SK-N-MC (cell line): ENCODE measurements around the gene ABCC2.
"Not testable (repeated sequence)": the region's sequence is repeated elsewhere in the genome, so short reads cannot be mapped to it uniquely, and the experiment has no call there.

Experiments
- DNase-seq: peaks from one replicate; pipeline ENCODE4 v3.0.0-alpha.2; 2011; ENCODE audit warnings: low read depth, low spot score
- H3K27ac ChIP-seq: fragments of 200-600 bp; sonication (generic); 2 replicates; pipeline ENCODE4 v1.5.1; 2016; ENCODE audit warnings: mixed run types
- H3K36me3 ChIP-seq: fragments of 200-600 bp; sonication (generic); 2 replicates; pipeline ENCODE4 v1.6.1; 2017; ENCODE audit warnings: antibody characterized with exemption, low read length, mixed read lengths; ENCODE audit not compliant: insufficient read depth
- H3K4me3 ChIP-seq: fragments of 200-600 bp; sonication (generic); 2 replicates; pipeline ENCODE4 v1.5.1; 2016
- H3K9ac ChIP-seq: fragments of 200-600 bp; sonication (generic); 2 replicates; pipeline ENCODE4 v1.8.0; 2017; ENCODE audit warnings: mixed run types, mixed read lengths; ENCODE audit not compliant: insufficient read length
- H3K9me3 ChIP-seq: fragments of 200-600 bp; sonication (generic); 2 replicates; pipeline ENCODE4 v1.6.1; 2017; ENCODE audit warnings: low read depth, mild to moderate bottlenecking, antibody characterized with exemption, low read length, moderate library complexity, mixed read lengths
- EZH2 ChIP-seq: fragments of 200-600 bp; sonication (generic); IDR thresholded peaks from one replicate; pipeline ENCODE4 v1.6.1; 2017; ENCODE audit warnings: antibody characterized with exemption
- FOXP2 ChIP-seq: optimal IDR thresholded peaks from 2 replicates; pipeline ENCODE3; 2011; ENCODE audit warnings: mild to moderate bottlenecking, moderate library complexity; ENCODE audit not compliant: insufficient read depth; ENCODE audit errors: extremely low read length, control extremely low read depth
- POLR2AphosphoS5 ChIP-seq: IDR thresholded peaks from 2 replicates; pipeline ENCODE4 v1.6.1; 2012; ENCODE audit warnings: mild to moderate bottlenecking, low read depth, low read length, borderline replicate concordance

ABCC2 gene

GRCh38 chr10:99850767-99851340 is 68.4 kb downstream of the ABCC2 start:
- no peaks in the 10 kb centered on the region for H3K36me3 ChIP-seq
- no peak for TF ChIP-seq POLR2AphosphoS5
- TF ChIP-seq FOXP2, result no peak
- no peak for TF ChIP-seq EZH2
- H3K9me3 ChIP-seq, result no peaks in the 10 kb centered on the region
- H3K4me3 ChIP-seq, result no peak overlapping the region
- no peak for DNase-seq
- no peak overlapping the region for H3K9ac ChIP-seq
- no peak overlapping the region for H3K27ac ChIP-seq

GRCh38 chr10:99851825-99852224 is 69.4 kb downstream of the ABCC2 start:
- no peak for TF ChIP-seq POLR2AphosphoS5
- DNase-seq, result no peak
- H3K9me3 ChIP-seq, result no peaks in the 10 kb centered on the region
- no peaks in the 10 kb centered on the region for H3K36me3 ChIP-seq
- H3K4me3 ChIP-seq, result no peak overlapping the region
- H3K9ac ChIP-seq, result no peak overlapping the region
- H3K27ac ChIP-seq, result no peak overlapping the region

- Histone ChIP-seq H3K4me3 (no peak overlapping the region), H3K9me3 (no peaks in the 10 kb centered on the region), H3K27ac (no peak overlapping the region), H3K9ac (no peak overlapping the region), H3K36me3 (no peaks in the 10 kb centered on the region)
- DNase-seq, result no peak
- TF ChIP-seq FOXP2 (no peak), EZH2 (no peak), POLR2AphosphoS5 (no peak)
Measured at GRCh38 chr10:99852481-99853213, 70.2 kb downstream of the ABCC2 start.

- H3K9me3 ChIP-seq, result no peaks in the 10 kb centered on the region
- DNase-seq, result no peak
- no peak overlapping the region for H3K9ac ChIP-seq
- H3K36me3 ChIP-seq, result no peaks in the 10 kb centered on the region
- TF ChIP-seq EZH2, result no peak
- TF ChIP-seq POLR2AphosphoS5, result no peak
- TF ChIP-seq FOXP2, result no peak
- H3K27ac ChIP-seq, result no peak overlapping the region
- no peak overlapping the region for H3K4me3 ChIP-seq
Measured at GRCh38 chr10:99853655-99854054, 71.2 kb downstream of the ABCC2 start.

GRCh38 chr10:99854860-99855259 is 72.4 kb downstream of the ABCC2 start:
- Histone ChIP-seq H3K27ac (no peak overlapping the region), H3K9ac (no peak overlapping the region), H3K9me3 (no peaks in the 10 kb centered on the region), H3K36me3 (no peaks in the 10 kb centered on the region), H3K4me3 (no peak overlapping the region)
- TF ChIP-seq FOXP2 (no peak), POLR2AphosphoS5 (no peak), EZH2 (no peak)
- no peak for DNase-seq

GRCh38 chr10:99855479-99856071 is 73.1 kb downstream of the ABCC2 start:
- H3K4me3 ChIP-seq, result no peak overlapping the region
- H3K36me3 ChIP-seq, result no peaks in the 10 kb centered on the region
- no peak for TF ChIP-seq POLR2AphosphoS5
- no peak for TF ChIP-seq FOXP2
- no peak for TF ChIP-seq EZH2
- no peak overlapping the region for H3K9ac ChIP-seq
- H3K9me3 ChIP-seq, result no peaks in the 10 kb centered on the region
- no peak for DNase-seq
- H3K27ac ChIP-seq, result no peak overlapping the region

- Histone ChIP-seq H3K9ac (no peak overlapping the region), H3K27ac (no peak overlapping the region), H3K9me3 (no peaks in the 10 kb centered on the region), H3K36me3 (no peaks in the 10 kb centered on the region), H3K4me3 (no peak overlapping the region)
- DNase-seq, result no peak
- TF ChIP-seq FOXP2 (no peak), EZH2 (no peak), POLR2AphosphoS5 (no peak)
Measured at GRCh38 chr10:99858849-99859248, 76.4 kb downstream of the ABCC2 start.

- DNase-seq, result no peak
- no peak overlapping the region for H3K27ac ChIP-seq
- no peaks in the 10 kb centered on the region for H3K9me3 ChIP-seq
- no peak for TF ChIP-seq POLR2AphosphoS5
- no peak for TF ChIP-seq EZH2
- no peak for TF ChIP-seq FOXP2
- H3K4me3 ChIP-seq, result no peak overlapping the region
- H3K36me3 ChIP-seq, result no peaks in the 10 kb centered on the region
- H3K9ac ChIP-seq, result no peak overlapping the region
Measured at GRCh38 chr10:99859585-99859984, 77.1 kb downstream of the ABCC2 start.

- DNase-seq, result no peak
- no peak for TF ChIP-seq FOXP2
- TF ChIP-seq EZH2, result no peak
- TF ChIP-seq POLR2AphosphoS5, result no peak
- no peak overlapping the region for H3K9ac ChIP-seq
- no peaks in the 10 kb centered on the region for H3K36me3 ChIP-seq
- no peak overlapping the region for H3K4me3 ChIP-seq
- H3K9me3 ChIP-seq, result no peaks in the 10 kb centered on the region
- H3K27ac ChIP-seq, result no peak overlapping the region
Measured at GRCh38 chr10:99860466-99860865, 78.0 kb downstream of the ABCC2 start.

GRCh38 chr10:99863535-99864240 is 81.2 kb downstream of the ABCC2 start:
- not testable (repeated sequence) for H3K9me3 ChIP-seq, DNase-seq, H3K4me3 ChIP-seq, H3K36me3 ChIP-seq, H3K9ac ChIP-seq, H3K27ac ChIP-seq

- not testable (repeated sequence) for H3K4me3 ChIP-seq, DNase-seq, H3K9me3 ChIP-seq, H3K9ac ChIP-seq, H3K27ac ChIP-seq, H3K36me3 ChIP-seq
Measured at GRCh38 chr10:99867250-99867649, 84.8 kb downstream of the ABCC2 start.
